Activated T-helper 17 cell treated with anti-CD3 and anti-CD28 coated beads, Interleukin-2, amount 50 U/mL, for 72 hours (primary cell): ENCODE measurements around the gene POC1A. TPM values are rescaled to one million over a fixed set of nuclear protein-coding genes. Genes with fewer than 3 reads are reported as not detected.

ENCODE experiments used
- ATAC-seq: fragments of 150-1000 bp; cut with Tn5 transposase; replicated peaks from 2 replicates; pipeline ENCODE4 v1.10.0; 2021; ENCODE audit warnings: mild to moderate bottlenecking, moderate library complexity
- H3K27ac Mint-ChIP-seq: one replicate; pipeline ENCODE4 v1.8.0; 2022; ENCODE audit warnings: mixed read lengths
- H3K27me3 Mint-ChIP-seq: one replicate; pipeline ENCODE4 v1.8.0; 2022; ENCODE audit warnings: mixed read lengths
- H3K36me3 Mint-ChIP-seq: one replicate; pipeline ENCODE4 v1.8.0; 2022; ENCODE audit warnings: low read depth, mild to moderate bottlenecking, mixed read lengths
- H3K4me1 Mint-ChIP-seq: one replicate; pipeline ENCODE4 v1.8.0; 2022; ENCODE audit warnings: mixed read lengths
- H3K4me3 Mint-ChIP-seq: one replicate; pipeline ENCODE4 v1.8.0; 2022; ENCODE audit warnings: mild to moderate bottlenecking, mixed read lengths
- H3K9me3 Mint-ChIP-seq: one replicate; pipeline ENCODE4 v1.8.0; 2022; ENCODE audit warnings: mixed read lengths
- total RNA-seq, 2 donors: library from RNA; stranded (reverse); gene quantifications; one replicate each; pipeline ENCODE4 v1.2.3, GENCODE V29; 2022

POC1A gene
- 10 to 100 TPM; 19.5 to 28.1 TPM for total RNA-seq

- Mint-ChIP-seq H3K27ac (peak within 1 kb of the TSS; percentile 95), H3K4me1 (peaks cover 10% of the 10 kb centered on the region), H3K36me3 (no peaks in the 10 kb centered on the region), H3K9me3 (no peaks in the 10 kb centered on the region), H3K4me3 (peak within 1 kb of the TSS; percentile 95), H3K27me3 (no peaks in the 10 kb centered on the region)
- peak; percentile 94 for ATAC-seq
Observed at GRCh38 chr3:52154135-52155094, at the start of gene POC1A. POC1A (minus strand) TSS chr3:52154423; CDS start chr3:52154372, 51 bp downstream.

GRCh38 chr3:52203701-52204100 lies 49.5 kb upstream of the POC1A start:
- Mint-ChIP-seq H3K27me3 (no peaks in the 10 kb centered on the region), H3K27ac (peak overlapping the region; percentile 28), H3K4me3 (no peak overlapping the region), H3K9me3 (no peaks in the 10 kb centered on the region), H3K36me3 (peaks cover 100% of the 10 kb centered on the region), H3K4me1 (peaks cover 38% of the 10 kb centered on the region)
- no peak for ATAC-seq

- H3K9me3 Mint-ChIP-seq, result no peaks in the 10 kb centered on the region
- ATAC-seq, result no peak
- no peak overlapping the region for H3K4me3 Mint-ChIP-seq
Observed at GRCh38 chr3:52202384-52203077, 48.3 kb upstream of the POC1A start.

GRCh38 chr3:52200981-52201679 lies 46.9 kb upstream of the POC1A start:
- Mint-ChIP-seq H3K4me3 (no peak overlapping the region), H3K4me1 (peaks cover 46% of the 10 kb centered on the region)

More at GRCh38 chr3:52202384-52203077, 48.3 kb upstream of the POC1A start:
- H3K36me3 Mint-ChIP-seq, result peaks cover 95% of the 10 kb centered on the region
- no peaks in the 10 kb centered on the region for H3K27me3 Mint-ChIP-seq
- peak overlapping the region; percentile 41 for H3K27ac Mint-ChIP-seq
- H3K4me1 Mint-ChIP-seq, result peaks cover 42% of the 10 kb centered on the region

GRCh38 chr3:52198643-52199608 lies 44.7 kb upstream of the POC1A start:
- H3K4me3 Mint-ChIP-seq, result peak overlapping the region; percentile 98
- H3K36me3 Mint-ChIP-seq, result peaks cover 59% of the 10 kb centered on the region
- no peak for ATAC-seq
- peaks cover 33% of the 10 kb centered on the region for H3K4me1 Mint-ChIP-seq
- peak overlapping the region; percentile 98 for H3K27ac Mint-ChIP-seq
- H3K9me3 Mint-ChIP-seq, result no peaks in the 10 kb centered on the region
- no peaks in the 10 kb centered on the region for H3K27me3 Mint-ChIP-seq

More at GRCh38 chr3:52200981-52201679, 46.9 kb upstream of the POC1A start:
- no peaks in the 10 kb centered on the region for H3K27me3 Mint-ChIP-seq
- peak overlapping the region; percentile 41 for H3K27ac Mint-ChIP-seq
- H3K36me3 Mint-ChIP-seq, result peaks cover 81% of the 10 kb centered on the region
- no peak for ATAC-seq
- H3K9me3 Mint-ChIP-seq, result no peaks in the 10 kb centered on the region

GRCh38 chr3:52197842-52198625 lies 43.8 kb upstream of the POC1A start, which contains the start of gene ALAS1:
ALAS1 (plus strand) TSS chr3:52198160; CDS start chr3:52199242, 1,082 bp downstream.
- Mint-ChIP-seq H3K4me1 (peaks cover 33% of the 10 kb centered on the region), H3K36me3 (peaks cover 50% of the 10 kb centered on the region), H3K9me3 (no peaks in the 10 kb centered on the region), H3K27ac (peak within 1 kb of the TSS; percentile 98), H3K27me3 (no peaks in the 10 kb centered on the region), H3K4me3 (peak within 1 kb of the TSS; percentile 98)
- ATAC-seq, result peak; percentile 93

- H3K27ac Mint-ChIP-seq, result peak overlapping the region; percentile 98
- peaks cover 44% of the 10 kb centered on the region for H3K36me3 Mint-ChIP-seq
- no peaks in the 10 kb centered on the region for H3K9me3 Mint-ChIP-seq
- ATAC-seq, result peak; percentile 1
- peak overlapping the region; percentile 98 for H3K4me3 Mint-ChIP-seq
- H3K27me3 Mint-ChIP-seq, result no peaks in the 10 kb centered on the region
- H3K4me1 Mint-ChIP-seq, result peaks cover 33% of the 10 kb centered on the region
Observed at GRCh38 chr3:52197499-52197841, 43.2 kb upstream of the POC1A start.

- H3K27me3 Mint-ChIP-seq, result no peaks in the 10 kb centered on the region
- peaks cover 33% of the 10 kb centered on the region for H3K4me1 Mint-ChIP-seq
- peak overlapping the region; percentile 98 for H3K27ac Mint-ChIP-seq
- no peaks in the 10 kb centered on the region for H3K9me3 Mint-ChIP-seq
- peak overlapping the region; percentile 98 for H3K4me3 Mint-ChIP-seq
- ATAC-seq, result no peak
- H3K36me3 Mint-ChIP-seq, result peaks cover 39% of the 10 kb centered on the region
Observed at GRCh38 chr3:52196977-52197376, 42.8 kb upstream of the POC1A start.

- H3K36me3 Mint-ChIP-seq, result peaks cover 28% of the 10 kb centered on the region
- H3K27me3 Mint-ChIP-seq, result no peaks in the 10 kb centered on the region
- peak overlapping the region; percentile 98 for H3K27ac Mint-ChIP-seq
- no peaks in the 10 kb centered on the region for H3K9me3 Mint-ChIP-seq
- H3K4me1 Mint-ChIP-seq, result peaks cover 30% of the 10 kb centered on the region
- peak; percentile 3 for ATAC-seq
- H3K4me3 Mint-ChIP-seq, result no peak overlapping the region
Observed at GRCh38 chr3:52195823-52196331, 41.7 kb upstream of the POC1A start.

GRCh38 chr3:52195291-52195597 lies 41.0 kb upstream of the POC1A start:
- Mint-ChIP-seq H3K27ac (no peak overlapping the region), H3K4me3 (no peak overlapping the region), H3K36me3 (peaks cover 22% of the 10 kb centered on the region), H3K9me3 (no peaks in the 10 kb centered on the region), H3K4me1 (peaks cover 27% of the 10 kb centered on the region), H3K27me3 (no peaks in the 10 kb centered on the region)
- no peak for ATAC-seq

GRCh38 chr3:52194485-52195290 lies 40.5 kb upstream of the POC1A start:
- no peaks in the 10 kb centered on the region for H3K9me3 Mint-ChIP-seq
- no peaks in the 10 kb centered on the region for H3K27me3 Mint-ChIP-seq
- H3K4me1 Mint-ChIP-seq, result peaks cover 25% of the 10 kb centered on the region
- ATAC-seq, result no peak
- no peak overlapping the region for H3K4me3 Mint-ChIP-seq
- H3K27ac Mint-ChIP-seq, result no peak overlapping the region
- peaks cover 16% of the 10 kb centered on the region for H3K36me3 Mint-ChIP-seq

GRCh38 chr3:52193065-52193464 lies 38.8 kb upstream of the POC1A start:
- no peak for ATAC-seq
- Mint-ChIP-seq H3K9me3 (no peaks in the 10 kb centered on the region), H3K4me3 (no peak overlapping the region), H3K4me1 (peaks cover 17% of the 10 kb centered on the region), H3K27ac (no peak overlapping the region), H3K27me3 (no peaks in the 10 kb centered on the region), H3K36me3 (peaks cover under 1% of the 10 kb centered on the region)
